ENCODE results near the gene METTL25. TPM values are rescaled to one million over a fixed set of nuclear protein-coding genes. Genes with fewer than 3 reads are reported as not detected.

METTL25 gene
- total and polyA plus RNA-seq, 2 of the 8 experiments (the other 6 are each of a cell fraction or from before 2014, with no cell fraction given) = 2.4 to 8.3 TPM

GRCh38 chr12:82456633-82457032 lies 98.3 kb downstream of the METTL25 start:
- H4K5ac ChIP-seq (ENCODE audit: insufficient read length, low read depth, low read length) = no peak overlapping the region
- CTCF ChIA-PET (ENCODE audit: partially characterized antibody) = interaction anchor here (1.6 kb wide), 1 partner anchor 61 kb away, joined by 4 read pairs; no protein-coding TSS in a partner anchor
- TF ChIP-seq CREB1 (IDR thresholded peaks at IDR 0.05) = no peak
- TF ChIP-seq GABPA (IDR thresholded peaks at IDR 0.05; ENCODE audit: borderline replicate concordance, insufficient read depth, low read length) = no peak
- TF ChIP-seq TCF12 (IDR thresholded peaks at IDR 0.05; ENCODE audit: low read depth, low read length) = no peak
- TF ChIP-seq MAX (IDR thresholded peaks at IDR 0.05) = no peak
- no peak for TF ChIP-seq ATF3 (IDR thresholded peaks at IDR 0.05; ENCODE audit: insufficient read depth, low read depth, low read length)
- no peak for TF ChIP-seq RXRA (IDR thresholded peaks at IDR 0.05; ENCODE audit: insufficient read depth, low read depth, low read length)
- TF ChIP-seq TBP (IDR thresholded peaks at IDR 0.05; ENCODE audit: low read depth, low read length) = no peak
- TF ChIP-seq CBX5 (IDR thresholded peaks at IDR 0.05; ENCODE audit: low read depth, low read length) = no peak
- no peak for TF ChIP-seq SP4 (IDR thresholded peaks at IDR 0.05; ENCODE audit: low read length)
- TF ChIP-seq JUND (IDR thresholded peaks at IDR 0.05; ENCODE audit: low read length) = no peak
- no peak for TF ChIP-seq EGR1 (IDR thresholded peaks at IDR 0.05; ENCODE audit: borderline replicate concordance, low read depth, low read length)
- no peak for TF ChIP-seq CTCF (IDR thresholded peaks at IDR 0.05; ENCODE audit: control extremely low read depth in 1 of 3, insufficient read depth in 1 of 3, low read depth in 1 of 3, low read length in 3 of 3)

More at GRCh38 chr12:82456633-82457032, 98.3 kb downstream of the METTL25 start:
- no peaks in the 10 kb centered on the region for H3K79me1 ChIP-seq (ENCODE audit: low read depth, low read length)
- H3K9me3 ChIP-seq (ENCODE audit: insufficient read depth in 2 of 2, low read depth in 1 of 2, low read length in 1 of 2) = no peaks in the 10 kb centered on the region
- H3K4me1 ChIP-seq (replicated peaks in 1 of 4; ENCODE audit: control insufficient read depth in 3 of 4, insufficient read depth in 4 of 4, low read length in 3 of 4) = no peaks in the 10 kb centered on the region
- no peak overlapping the region for H2BK20ac ChIP-seq (ENCODE audit: low read length)
- H2BK12ac ChIP-seq (ENCODE audit: low read depth, low read length) = no peak overlapping the region
- H4K8ac ChIP-seq (ENCODE audit: extremely low read depth, insufficient read depth, low read length) = no peak overlapping the region
- H3K4me2 ChIP-seq (ENCODE audit: insufficient read depth in 1 of 2, low read depth in 2 of 2, low read length in 2 of 2) = no peak overlapping the region
- H3K4me3 ChIP-seq (ENCODE audit: extremely low read depth in 1 of 4, insufficient read depth in 2 of 4, low read depth in 3 of 4, low read length in 4 of 4) = no peak overlapping the region
- H3K79me2 ChIP-seq (ENCODE audit: control insufficient read depth in 1 of 2, insufficient read depth in 2 of 2, low read length in 2 of 2) = no peaks in the 10 kb centered on the region
- no peak overlapping the region for H2AFZ ChIP-seq (ENCODE audit: low read length)
- no peaks in the 10 kb centered on the region for H3K23me2 ChIP-seq (ENCODE audit: low read depth, low read length)
- no peak overlapping the region for H3K14ac ChIP-seq (ENCODE audit: insufficient read length)
- no peak overlapping the region for H3K9ac ChIP-seq (replicated peaks in 1 of 4; ENCODE audit: extremely low read depth in 1 of 4, low read depth in 3 of 4, low read length in 3 of 4)
- H4K91ac ChIP-seq (replicated peaks; ENCODE audit: insufficient read length, low read length) = no peak overlapping the region
- no peak overlapping the region for H3K23ac ChIP-seq (ENCODE audit: insufficient read length)
- H3K4ac ChIP-seq (replicated peaks; ENCODE audit: insufficient read length, low read depth, low read length) = no peak overlapping the region
- H3K36me3 ChIP-seq (ENCODE audit: control insufficient read depth in 2 of 4, insufficient read depth in 4 of 4, low read length in 3 of 4) = no peaks in the 10 kb centered on the region
- no peak overlapping the region for H3K27ac ChIP-seq (ENCODE audit: low read depth, low read length)
- FAIRE-seq = no peak
- H2BK120ac ChIP-seq (replicated peaks; ENCODE audit: low read depth, low read length) = no peak overlapping the region
- H2BK15ac ChIP-seq (ENCODE audit: low read length) = no peak overlapping the region
- H3K27me3 ChIP-seq (replicated peaks in 1 of 4; ENCODE audit: control insufficient read depth in 3 of 4, extremely low read depth in 1 of 4, insufficient read depth in 3 of 4, low read length in 3 of 4) = no peaks in the 10 kb centered on the region
- POLR2A ChIA-PET (ENCODE audit: partially characterized antibody) = no interaction called here
- WGBS, 2 experiments (ENCODE audit: extremely low coverage in 1 of 2, insufficient coverage in 1 of 2, insufficient read length in 1 of 2, insufficient replicate concordance in 2 of 2, low coverage in 1 of 2, low lambda C conversion rate in 2 of 2, missing lambda C conversion rate in 1 of 2) = 97% methylated on average over 2 of the region's 2 CpGs; no CpG with 5 or more reads in 1 of the 2 experiments
- DNase-seq (ENCODE audit: low read depth in 1 of 2, low spot score in 2 of 2) = no peak
- no peak overlapping the region for H3K18ac ChIP-seq (ENCODE audit: extremely low read depth, low read length)
- no peak overlapping the region for H3K56ac ChIP-seq (replicated peaks; ENCODE audit: insufficient read length, low read depth, low read length)
- no peak overlapping the region for H2BK5ac ChIP-seq (ENCODE audit: low read depth, low read length)
- H4K20me1 ChIP-seq (replicated peaks in 1 of 2; ENCODE audit: control insufficient read depth in 1 of 2, insufficient read depth in 2 of 2, low read length in 2 of 2) = no peaks in the 10 kb centered on the region
- H2AK5ac ChIP-seq (ENCODE audit: low read depth, low read length) = no peak overlapping the region
